PC-9 (cell line): ENCODE data around the gene NMNAT2.

Experiments
- CTCF ChIP-seq: fragments of 200-600 bp; sonication (generic); conservative IDR thresholded peaks from 2 replicates; pipeline ENCODE4 v1.6.1; 2017; ENCODE audit warnings: mixed run types, antibody characterized with exemption, mild to moderate bottlenecking, moderate library complexity
- EZH2 ChIP-seq: fragments of 200-600 bp; sonication (generic); IDR thresholded peaks from 2 replicates; pipeline ENCODE4 v1.8.0; 2017; ENCODE audit warnings: antibody characterized with exemption, low read depth

- TF ChIP-seq CTCF (no peak), EZH2 (no peak)
Observed at GRCh38 chr1:183444243-183444642, 26.1 kb upstream of the NMNAT2 start.
